ENCODE data around the gene MINDY4. TPM values are rescaled to one million over a fixed set of nuclear protein-coding genes. Genes with fewer than 3 reads are reported as not detected.

MINDY4 gene
- total and polyA plus RNA-seq, 2 of the 13 experiments (the other 11 are each of a cell fraction or from before 2014, with no cell fraction given) = not detected

- in situ Hi-C loops (cut with HindIII; ENCODE audit: extremely low pct_ligation_motif_present, low pct_unique_long_range_greater_than_20kb) (no loop called here), intact Hi-C loops (cut with micrococcal nuclease; ENCODE audit: unreplicated experiment) (no loop called here)
- WGBS (ENCODE audit: low lambda C conversion rate) = 32% methylated on average over 7 of the region's 11 CpGs
- Histone ChIP-seq H4K20me1 (ENCODE audit: insufficient read depth, low read length) (no peaks in the 10 kb centered on the region), H3K4me2 (ENCODE audit: low read depth, low read length) (no peak overlapping the region), H3K79me2 (ENCODE audit: insufficient read depth, low read length) (no peaks in the 10 kb centered on the region), H3K27ac (ENCODE audit: extremely low read length, insufficient read depth, low read length) (no peak overlapping the region), H3K4me1 (ENCODE audit: insufficient read depth, low read length) (no peaks in the 10 kb centered on the region), H3K9ac (ENCODE audit: insufficient read depth, low read depth, low read length) (no peak overlapping the region), H2AFZ (ENCODE audit: low read length) (no peak overlapping the region), H3K36me3 (replicated peaks in 1 of 2; ENCODE audit: control insufficient read depth in 1 of 2, insufficient read depth in 2 of 2, low read length in 2 of 2) (no peaks in the 10 kb centered on the region), H3K27me3 (ENCODE audit: control insufficient read depth in 1 of 2, insufficient read depth in 2 of 2, low read length in 2 of 2) (peaks cover 1 to 5% of the 10 kb centered on the region in 2 experiments; a peak in 2 of 5 replicates), H3K4me3 (replicated peaks in 1 of 3; ENCODE audit: insufficient read depth in 1 of 3, low read depth in 2 of 3, low read length in 3 of 3) (no peak overlapping the region), H3K9me3 (ENCODE audit: low read length) (no peaks in the 10 kb centered on the region)
- no peak for DNase-seq (ENCODE audit: low spot score)
- CTCF ChIA-PET (ENCODE audit: low intra/inter-chr PET ratio, low total read pairs) = no interaction called here
- TF ChIP-seq NFRKB (IDR thresholded peaks at IDR 0.05) (no peak), MLXIP (CRISPR knock-in tag; IDR thresholded peaks at IDR 0.05; ENCODE audit: borderline replicate concordance) (no peak), NCOR1 (IDR thresholded peaks at IDR 0.05; ENCODE audit: borderline replicate concordance, low read length) (no peak), ARNT (IDR thresholded peaks at IDR 0.05) (no peak), ZNF558 (CRISPR knock-in tag; IDR thresholded peaks at IDR 0.05; ENCODE audit: borderline replicate concordance) (no peak), ZBTB7A (CRISPR knock-in tag; IDR thresholded peaks at IDR 0.05) (no peak), ZNF777 (CRISPR knock-in tag; IDR thresholded peaks at IDR 0.05) (no peak), HMGXB4 (CRISPR knock-in tag; IDR thresholded peaks at IDR 0.05; ENCODE audit: borderline replicate concordance in 1 of 2, low read depth in 1 of 2) (no peak), HNF1B (CRISPR knock-in tag; IDR thresholded peaks at IDR 0.05) (no peak), BHLHE40 (IDR thresholded peaks at IDR 0.05; ENCODE audit: low read length) (no peak), ELF1 (CRISPR knock-in tag; IDR thresholded peaks at IDR 0.05) (no peak), REXO4 (CRISPR knock-in tag; IDR thresholded peaks at IDR 0.05; ENCODE audit: borderline replicate concordance) (no peak), ADNP (CRISPR knock-in tag; IDR thresholded peaks at IDR 0.05) (no peak), PLSCR1 (CRISPR knock-in tag; IDR thresholded peaks at IDR 0.05; ENCODE audit: borderline replicate concordance) (no peak), SATB2 (CRISPR knock-in tag; IDR thresholded peaks at IDR 0.05) (no peak), NR2F1 (CRISPR knock-in tag; IDR thresholded peaks at IDR 0.05) (no peak)
- no peak for FAIRE-seq
- no peak for ATAC-seq
- POLR2A ChIA-PET = no interaction called here
- no TSS peak for BruUV-seq (replicated peaks)
These were observed 148.9 kb downstream of the MINDY4 start for GRCh38 chr7:30920021-30920583.

Measured in HepG2 (cell line).